MM.1S (cell line): Measurements from ENCODE around the gene EWSR1.
"Not testable (repeated sequence)": the region's sequence is repeated elsewhere in the genome, so short reads cannot be mapped to it uniquely, and the experiment has no call there.

Experiments used
- DNase-seq: peaks from one replicate; pipeline ENCODE4 v3.0.0-alpha.2; 2015
- H2AFZ ChIP-seq: fragments of 300-600 bp; sonication (generic); 2 replicates; pipeline ENCODE4 v1.6.0; 2016; ENCODE audit warnings: antibody characterized with exemption, low read length
- H3F3A ChIP-seq: fragments of 300-600 bp; sonication (generic); 2 replicates; pipeline ENCODE4 v1.6.1; 2016; ENCODE audit warnings: mild to moderate bottlenecking, antibody characterized with exemption, low read length, moderate library complexity, mixed read lengths; ENCODE audit not compliant: insufficient read depth
- H3K27ac ChIP-seq: fragments of 300-600 bp; sonication (generic); 2 replicates; pipeline ENCODE4 v1.5.1; 2016; ENCODE audit warnings: mild to moderate bottlenecking, low read length
- H3K27me3 ChIP-seq: fragments of 300-600 bp; sonication (generic); replicated peaks from 2 replicates; pipeline ENCODE4 v1.6.0; 2016; ENCODE audit warnings: low read length; ENCODE audit not compliant: insufficient read depth
- H3K36me3 ChIP-seq: fragments of 300-600 bp; sonication (generic); replicated peaks from 2 replicates; pipeline ENCODE4 v1.6.1; 2016; ENCODE audit warnings: mild to moderate bottlenecking, low read length, mixed read lengths; ENCODE audit not compliant: insufficient read depth
- H3K4me1 ChIP-seq: fragments of 300-600 bp; sonication (generic); 2 replicates; pipeline ENCODE4 v1.6.1; 2016; ENCODE audit warnings: low read length, mixed read lengths
- H3K4me2 ChIP-seq: fragments of 300-600 bp; sonication (generic); 2 replicates; pipeline ENCODE4 v1.6.0; 2016; ENCODE audit warnings: low read depth, low read length
- H3K4me3 ChIP-seq: fragments of 300-600 bp; sonication (generic); 2 replicates; pipeline ENCODE4 v1.5.1; 2016; ENCODE audit warnings: low read length, mixed read lengths
- H3K79me2 ChIP-seq: fragments of 300-600 bp; sonication (generic); 2 replicates; pipeline ENCODE4 v1.6.1; 2016; ENCODE audit warnings: mixed run types, low read length, mixed read lengths
- H3K9ac ChIP-seq: fragments of 300-600 bp; sonication (generic); 2 replicates; pipeline ENCODE4 v1.6.1; 2016; ENCODE audit warnings: low read length, mixed read lengths
- H3K9me2 ChIP-seq: fragments of 300-600 bp; sonication (generic); replicated peaks from 2 replicates; pipeline ENCODE4 v1.6.1; 2016; ENCODE audit warnings: mild to moderate bottlenecking, low read length, mixed read lengths; ENCODE audit not compliant: insufficient read depth
- H3K9me3 ChIP-seq: fragments of 300-600 bp; sonication (generic); replicated peaks from 2 replicates; pipeline ENCODE4 v1.6.1; 2016; ENCODE audit warnings: mild to moderate bottlenecking, low read length, mixed read lengths; ENCODE audit not compliant: insufficient read depth
- H4K20me1 ChIP-seq: fragments of 300-600 bp; sonication (generic); 2 replicates; pipeline ENCODE4 v1.6.1; 2016; ENCODE audit warnings: mild to moderate bottlenecking, low read length, moderate library complexity, mixed read lengths; ENCODE audit not compliant: insufficient read depth
- CTCF ChIP-seq: fragments of 300-600 bp; sonication (generic); IDR thresholded peaks from 2 replicates; pipeline ENCODE4 v1.5.1; 2016; ENCODE audit warnings: antibody characterized with exemption, low read length, mixed read lengths
- EZH2 ChIP-seq: fragments of 300-600 bp; sonication (generic); optimal IDR thresholded peaks from 2 replicates; pipeline ENCODE3; 2017; ENCODE audit warnings: low read depth, mild to moderate bottlenecking, antibody characterized with exemption, low read length, mixed read lengths
- EZH2phosphoT487 ChIP-seq: fragments of 300-600 bp; sonication (generic); IDR thresholded peaks from 2 replicates; pipeline ENCODE4 v1.6.1; 2018; ENCODE audit warnings: antibody characterized with exemption, low read length

The EWSR1 gene

DNA sequence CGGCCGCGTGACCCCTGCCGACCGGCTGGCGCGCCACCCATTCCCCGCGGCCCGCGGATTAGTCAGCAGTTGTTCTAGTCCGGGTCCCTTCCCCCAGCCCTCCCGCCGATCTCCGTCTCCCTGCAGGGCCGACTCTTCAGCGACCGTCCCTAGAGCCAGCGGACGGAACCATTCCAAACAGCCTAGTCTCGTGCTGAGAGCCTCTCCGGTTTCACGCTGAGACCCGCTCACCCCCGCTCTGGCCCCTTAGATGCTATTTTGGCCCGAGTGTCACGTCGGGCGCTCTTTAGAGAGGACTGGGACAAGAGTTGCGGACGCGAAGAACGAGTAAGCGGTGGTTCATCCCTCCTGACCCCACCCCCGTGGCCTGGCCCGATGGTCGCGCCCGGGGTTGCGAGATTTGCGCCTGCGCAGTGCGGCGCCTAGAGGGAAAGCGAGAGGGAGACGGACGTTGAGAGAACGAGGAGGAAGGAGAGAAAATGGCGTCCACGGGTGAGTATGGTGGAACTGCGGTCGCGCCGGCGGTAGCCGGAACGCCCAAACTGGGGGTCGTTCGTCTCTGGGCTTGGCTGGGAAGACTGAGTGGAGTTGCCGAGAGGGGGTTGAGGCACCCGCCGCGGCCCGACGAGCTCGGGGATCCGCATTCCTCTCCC, at the start of gene EWSR1, which contains the start of gene RHBDD3:
Gene EWSR1 (plus strand): TSS at position 411 of the 653 bp plus-strand sequence. CDS start 69 bp downstream, at position 480.
Gene RHBDD3 (minus strand): TSS at position 124 of the 653 bp plus-strand sequence. CDS start 2,355 bp downstream, outside the sequence.
- H2AFZ ChIP-seq, result peak within 1 kb of the TSS; percentile 82
- H3K4me2 ChIP-seq, result peak within 1 kb of the TSS; percentile 99
- 0 out of 2 replicates have a peak, but pooled peaks cover 8% of the 10 kb centered on the region for H3F3A ChIP-seq
- TF ChIP-seq CTCF, result no peak
- TF ChIP-seq EZH2, result no peak
- no peak for TF ChIP-seq EZH2phosphoT487
- peaks cover 75% of the 10 kb centered on the region for H3K79me2 ChIP-seq
- DNase-seq, result peak; percentile 95
- H3K27me3 ChIP-seq, result no peaks in the 10 kb centered on the region
- peak within 1 kb of the TSS; percentile 100 for H3K9ac ChIP-seq
- H3K4me3 ChIP-seq, result peak within 1 kb of the TSS; percentile 87
- no peaks in the 10 kb centered on the region for H3K9me2 ChIP-seq
- H4K20me1 ChIP-seq, result peaks cover 40% of the 10 kb centered on the region
- H3K9me3 ChIP-seq, result no peaks in the 10 kb centered on the region
- H3K4me1 ChIP-seq, result peaks cover 21% of the 10 kb centered on the region
- H3K27ac ChIP-seq, result peak within 1 kb of the TSS; percentile 89
- peaks cover 7% of the 10 kb centered on the region for H3K36me3 ChIP-seq

DNA sequence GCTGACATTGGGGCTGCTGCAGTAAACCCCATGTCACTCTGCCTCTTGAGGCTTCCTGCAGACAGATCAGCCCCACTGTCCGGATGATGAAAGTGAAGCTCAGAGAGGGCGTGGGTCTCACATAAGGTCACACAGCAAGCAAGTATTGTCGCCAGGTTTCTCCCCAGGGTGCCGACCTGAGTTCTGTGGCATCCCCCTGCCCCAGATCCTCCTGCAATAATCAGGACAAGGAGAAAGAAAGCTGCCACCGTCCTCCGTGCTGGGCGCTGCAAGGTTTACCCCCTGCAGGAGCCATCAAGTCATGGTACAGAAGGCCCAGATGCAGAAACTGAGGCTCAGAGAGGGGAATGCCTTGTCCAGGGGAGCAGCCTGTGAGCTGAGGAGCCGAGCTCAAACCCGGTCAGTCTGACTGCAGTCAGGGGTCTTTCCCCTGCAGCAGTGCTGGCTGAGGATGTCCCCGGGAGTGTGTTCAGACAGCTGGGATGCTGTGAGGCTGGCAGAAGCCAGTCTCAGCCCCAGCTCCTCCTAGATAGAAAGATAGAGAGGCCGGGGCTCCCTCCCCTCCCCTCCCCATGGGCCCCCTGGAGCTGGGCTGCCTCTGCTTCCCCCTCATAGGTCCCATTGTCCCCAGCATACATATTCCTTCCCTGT, 49.2 kb upstream of the EWSR1 start:
- TF ChIP-seq EZH2phosphoT487, result no peak
- TF ChIP-seq CTCF, result no peak
- no peak for TF ChIP-seq EZH2
- H3K27me3 ChIP-seq, result no peaks in the 10 kb centered on the region
- H3K9me2 ChIP-seq, result no peaks in the 10 kb centered on the region
- H3K9me3 ChIP-seq, result no peaks in the 10 kb centered on the region
- no peaks in the 10 kb centered on the region for H3F3A ChIP-seq
- no peak overlapping the region for H3K4me3 ChIP-seq
- no peaks in the 10 kb centered on the region for H3K79me2 ChIP-seq
- H2AFZ ChIP-seq, result no peak overlapping the region
- H4K20me1 ChIP-seq, result no peaks in the 10 kb centered on the region
- H3K4me2 ChIP-seq, result no peak overlapping the region
- H3K27ac ChIP-seq, result no peak overlapping the region
- DNase-seq, result no peak
- H3K36me3 ChIP-seq, result no peaks in the 10 kb centered on the region
- no peaks in the 10 kb centered on the region for H3K4me1 ChIP-seq
- H3K9ac ChIP-seq, result no peak overlapping the region

GRCh38 chr22:29219409-29219782, 48.7 kb upstream of the EWSR1 start:
- H3K79me2 ChIP-seq, H4K20me1 ChIP-seq, H3K4me2 ChIP-seq, H3K9me2 ChIP-seq, H3K36me3 ChIP-seq, H2AFZ ChIP-seq, H3K4me1 ChIP-seq, H3K27me3 ChIP-seq, H3K9me3 ChIP-seq, H3F3A ChIP-seq, DNase-seq, H3K27ac ChIP-seq, H3K4me3 ChIP-seq, H3K9ac ChIP-seq: not testable (repeated sequence)
